K562 (cell line): Measurements from ENCODE around the gene CCDC15. TPM values are rescaled to one million over a fixed set of nuclear protein-coding genes. Genes with fewer than 3 reads are reported as not detected.
A peak's percentile ranks its signal among the peaks of the same experiment; 100 is the strongest.

Experiments
- ARID1B ChIP-seq: fragments of 450-650 bp; IDR thresholded peaks from 2 replicates; pipeline ENCODE4 v1.6.1; 2016; ENCODE audit warnings: antibody characterized with exemption, mild to moderate bottlenecking, inconsistent platforms
- ETV6 ChIP-seq, 3 experiments: fragments of 150-350 bp in 1 of 3; sonication (generic) in 1 of 3; formaldehyde crosslinking in 1 of 3; IDR thresholded peaks; 2 replicates each; pipeline versions ENCODE4 v1.6.1 to v1.8.0; 2014 to 2022; ENCODE audit warnings: borderline replicate concordance in 2 of 3, low read depth in 2 of 3, antibody characterized with exemption in 1 of 3, low read length in 1 of 3, mild to moderate bottlenecking in 1 of 3, missing genetic modification reagents in 1 of 3
- FIP1L1 ChIP-seq: fragments of 200-400 bp; formaldehyde crosslinking; IDR thresholded peaks from 2 replicates; pipeline ENCODE4 v1.6.1; 2018; ENCODE audit warnings: mild to moderate bottlenecking, low read depth, low read length; ENCODE audit not compliant: poor library complexity, severe bottlenecking
- NFRKB ChIP-seq: fragments of 450-650 bp; IDR thresholded peaks from 2 replicates; pipeline ENCODE4 v1.6.1; 2016; ENCODE audit warnings: low read depth
- RBM15 ChIP-seq: fragments of 200-400 bp; formaldehyde crosslinking; IDR thresholded peaks from 2 replicates; pipeline ENCODE4 v1.6.1; 2018; ENCODE audit warnings: mild to moderate bottlenecking, low read length, moderate library complexity; ENCODE audit not compliant: insufficient read depth
- SMAD2 ChIP-seq: fragments of 150-350 bp; IDR thresholded peaks from 2 replicates; pipeline ENCODE4 v1.6.1; 2014; ENCODE audit warnings: low read depth, mild to moderate bottlenecking, low read length
- SUPT5H ChIP-seq: fragments of 450-650 bp; IDR thresholded peaks from 2 replicates; pipeline ENCODE4 v1.6.1; 2016
- U2AF2 ChIP-seq: fragments of 200-400 bp; formaldehyde crosslinking; optimal IDR thresholded peaks from 2 replicates; pipeline ENCODE3; 2017; ENCODE audit warnings: low read depth, mild to moderate bottlenecking, low read length
- ZNF133 ChIP-seq: fragments of 250-450 bp; sonication (Bioruptor Pico); IDR thresholded peaks from 2 replicates; pipeline ENCODE4 v1.4.0; 2020; ENCODE audit warnings: mild to moderate bottlenecking
- ZNF3 ChIP-seq: fragments of 250-450 bp; sonication (Bioruptor Pico); IDR thresholded peaks from 2 replicates; pipeline ENCODE4 v1.5.0; 2021; ENCODE audit warnings: mild to moderate bottlenecking, moderate library complexity
- ZNF780A ChIP-seq: fragments of 250-450 bp; sonication (Bioruptor Pico); IDR thresholded peaks from 2 replicates; pipeline ENCODE4 v1.5.0; 2021; ENCODE audit warnings: mild to moderate bottlenecking
- polyA plus RNA-seq, 8 experiments: library from polyadenylated mRNA; depleted of rRNA in 4 of 8; stranded (reverse) in 5 of 8; unstranded in 3 of 8; fragments of >200 nt; fragmentation: Nextera tagmentation in 2 of 8; fragmentation: Illumina TruSeq in 1 of 8; extraction: Ambion mirVana in 2 of 8; extraction: Trizol in 1 of 8; gene quantifications; 2 replicates each; pipeline versions ENCODE4 v1.2.1 to v1.2.3, GENCODE V29; 2011 to 2014; ENCODE audit warnings: inconsistent platforms in 1 of 8, missing spikeins in 1 of 8
- total RNA-seq, 7 experiments: library from RNA; depleted of rRNA in 6 of 7; stranded (reverse); fragments of >200 nt in 6 of 7; fragmentation: Illumina TruSeq in 2 of 7; extraction: Trizol in 2 of 7; gene quantifications; 2 replicates each; pipeline versions ENCODE4 v1.2.1 to v1.2.3, GENCODE V29; 2011 to 2021; ENCODE audit warnings: low replicate concordance in 1 of 7
- TF ChIP-seq, protein P1 (sequence below): fragments of 450-650 bp; IDR thresholded peaks from 2 replicates; pipeline ENCODE4 v1.6.1; 2014; ENCODE audit warnings: low read depth, mild to moderate bottlenecking, moderate library complexity, borderline replicate concordance
- TF ChIP-seq, protein P2 (sequence below), 2 experiments: fragments of 200-800 bp in 1 of 2; sonication (Bioruptor generic) in 1 of 2; sonication (generic) in 1 of 2; formaldehyde crosslinking in 1 of 2; IDR thresholded peaks in 1 of 2; conservative IDR thresholded peaks in 1 of 2; 2 replicates each; pipeline versions ENCODE4 v1.5.0 to v1.6.1; 2016 to 2020; ENCODE audit warnings: missing compliant biosample characterization in 1 of 2, missing genetic modification characterization in 1 of 2, missing genetic modification reagents in 1 of 2
- TF ChIP-seq, protein P3 (sequence below): fragments of 450-650 bp; formaldehyde crosslinking; IDR thresholded peaks from 2 replicates; pipeline ENCODE4 v1.4.0; 2020; ENCODE audit warnings: mild to moderate bottlenecking, mixed read lengths
- TF ChIP-seq, protein P4 (sequence below): sonication (generic); formaldehyde crosslinking; IDR thresholded peaks from 2 replicates; pipeline ENCODE4 v1.8.0; 2023; ENCODE audit warnings: mild to moderate bottlenecking, missing genetic modification reagents
- TF ChIP-seq, protein P5 (sequence below): fragments of 250-450 bp; sonication (Bioruptor Pico); IDR thresholded peaks from 2 replicates; pipeline ENCODE4 v1.4.0; 2020; ENCODE audit warnings: mild to moderate bottlenecking, moderate library complexity, borderline replicate concordance

The CCDC15 gene
- total and polyA plus RNA-seq, 9 of the 15 experiments (the other 6 are each of a cell fraction or from before 2014, with no cell fraction given), result 1.9 to 9.2 (median 3.9) TPM

DNA sequence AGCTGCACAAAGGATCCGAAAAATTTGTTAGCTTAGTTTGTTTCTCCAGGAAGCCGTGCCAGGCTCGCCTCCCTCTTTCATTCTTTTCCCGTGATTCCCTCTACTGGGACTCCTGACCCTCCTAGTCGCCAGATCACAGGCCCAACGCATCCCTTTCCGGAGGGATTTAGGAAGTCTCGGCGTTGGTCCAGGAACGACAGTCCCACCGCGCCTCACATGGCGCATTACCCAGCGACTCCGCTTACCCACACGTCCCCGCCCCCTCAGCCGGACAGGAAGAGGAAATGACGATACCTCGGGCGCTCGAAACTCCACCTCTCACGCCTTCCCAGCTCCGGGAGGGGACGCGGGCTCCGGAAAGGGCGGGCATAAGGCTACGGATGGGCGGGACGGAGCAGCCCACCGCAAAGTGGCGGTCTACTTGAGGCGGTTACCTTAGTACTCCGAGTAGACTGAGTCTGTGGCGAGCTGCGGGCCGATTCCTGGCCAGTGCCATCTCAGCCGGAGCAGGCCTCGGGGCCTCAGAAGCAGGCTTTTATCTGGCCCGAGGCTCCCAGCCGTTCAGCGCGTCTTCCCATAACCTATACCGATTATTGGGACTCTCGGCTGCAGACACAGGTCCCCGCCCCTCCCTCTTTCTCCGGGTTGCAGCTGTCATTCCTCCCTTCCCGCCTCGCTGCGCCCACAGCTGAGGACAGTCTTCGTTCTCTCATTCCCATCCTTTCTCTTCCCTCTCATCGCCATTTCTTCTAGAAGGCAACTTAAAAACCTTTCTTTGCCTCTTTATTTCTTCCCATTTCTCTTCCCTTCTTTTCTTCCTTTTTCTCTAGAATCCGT, at the start of gene CCDC15 (continued):
- TF ChIP-seq, protein P1, sequence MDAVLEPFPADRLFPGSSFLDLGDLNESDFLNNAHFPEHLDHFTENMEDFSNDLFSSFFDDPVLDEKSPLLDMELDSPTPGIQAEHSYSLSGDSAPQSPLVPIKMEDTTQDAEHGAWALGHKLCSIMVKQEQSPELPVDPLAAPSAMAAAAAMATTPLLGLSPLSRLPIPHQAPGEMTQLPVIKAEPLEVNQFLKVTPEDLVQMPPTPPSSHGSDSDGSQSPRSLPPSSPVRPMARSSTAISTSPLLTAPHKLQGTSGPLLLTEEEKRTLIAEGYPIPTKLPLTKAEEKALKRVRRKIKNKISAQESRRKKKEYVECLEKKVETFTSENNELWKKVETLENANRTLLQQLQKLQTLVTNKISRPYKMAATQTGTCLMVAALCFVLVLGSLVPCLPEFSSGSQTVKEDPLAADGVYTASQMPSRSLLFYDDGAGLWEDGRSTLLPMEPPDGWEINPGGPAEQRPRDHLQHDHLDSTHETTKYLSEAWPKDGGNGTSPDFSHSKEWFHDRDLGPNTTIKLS, result no peak
- no peak for TF ChIP-seq ZNF3
- TF ChIP-seq RBM15, result no peak
- TF ChIP-seq, protein P2, sequence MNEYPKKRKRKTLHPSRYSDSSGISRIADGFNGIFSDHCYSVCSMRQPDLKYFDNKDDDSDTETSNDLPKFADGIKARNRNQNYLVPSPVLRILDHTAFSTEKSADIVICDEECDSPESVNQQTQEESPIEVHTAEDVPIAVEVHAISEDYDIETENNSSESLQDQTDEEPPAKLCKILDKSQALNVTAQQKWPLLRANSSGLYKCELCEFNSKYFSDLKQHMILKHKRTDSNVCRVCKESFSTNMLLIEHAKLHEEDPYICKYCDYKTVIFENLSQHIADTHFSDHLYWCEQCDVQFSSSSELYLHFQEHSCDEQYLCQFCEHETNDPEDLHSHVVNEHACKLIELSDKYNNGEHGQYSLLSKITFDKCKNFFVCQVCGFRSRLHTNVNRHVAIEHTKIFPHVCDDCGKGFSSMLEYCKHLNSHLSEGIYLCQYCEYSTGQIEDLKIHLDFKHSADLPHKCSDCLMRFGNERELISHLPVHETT (CRISPR knock-in tag; conservative IDR thresholded peaks at IDR 0.05 in 1 of 2, IDR thresholded peaks at IDR 0.05 in 1 of 2), result no peak
- no peak for TF ChIP-seq ZNF133
- TF ChIP-seq, protein P3, sequence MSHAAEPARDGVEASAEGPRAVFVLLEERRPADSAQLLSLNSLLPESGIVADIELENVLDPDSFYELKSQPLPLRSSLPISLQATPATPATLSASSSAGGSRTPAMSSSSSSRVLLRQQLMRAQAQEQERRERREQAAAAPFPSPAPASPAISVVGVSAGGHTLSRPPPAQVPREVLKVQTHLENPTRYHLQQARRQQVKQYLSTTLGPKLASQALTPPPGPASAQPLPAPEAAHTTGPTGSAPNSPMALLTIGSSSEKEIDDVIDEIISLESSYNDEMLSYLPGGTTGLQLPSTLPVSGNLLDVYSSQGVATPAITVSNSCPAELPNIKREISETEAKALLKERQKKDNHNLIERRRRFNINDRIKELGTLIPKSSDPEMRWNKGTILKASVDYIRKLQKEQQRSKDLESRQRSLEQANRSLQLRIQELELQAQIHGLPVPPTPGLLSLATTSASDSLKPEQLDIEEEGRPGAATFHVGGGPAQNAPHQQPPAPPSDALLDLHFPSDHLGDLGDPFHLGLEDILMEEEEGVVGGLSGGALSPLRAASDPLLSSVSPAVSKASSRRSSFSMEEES (CRISPR knock-in tag), result no peak
- TF ChIP-seq, protein P4, sequence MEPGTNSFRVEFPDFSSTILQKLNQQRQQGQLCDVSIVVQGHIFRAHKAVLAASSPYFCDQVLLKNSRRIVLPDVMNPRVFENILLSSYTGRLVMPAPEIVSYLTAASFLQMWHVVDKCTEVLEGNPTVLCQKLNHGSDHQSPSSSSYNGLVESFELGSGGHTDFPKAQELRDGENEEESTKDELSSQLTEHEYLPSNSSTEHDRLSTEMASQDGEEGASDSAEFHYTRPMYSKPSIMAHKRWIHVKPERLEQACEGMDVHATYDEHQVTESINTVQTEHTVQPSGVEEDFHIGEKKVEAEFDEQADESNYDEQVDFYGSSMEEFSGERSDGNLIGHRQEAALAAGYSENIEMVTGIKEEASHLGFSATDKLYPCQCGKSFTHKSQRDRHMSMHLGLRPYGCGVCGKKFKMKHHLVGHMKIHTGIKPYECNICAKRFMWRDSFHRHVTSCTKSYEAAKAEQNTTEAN (CRISPR knock-in tag), result no peak
- TF ChIP-seq FIP1L1, result no peak
- TF ChIP-seq, protein P5, sequence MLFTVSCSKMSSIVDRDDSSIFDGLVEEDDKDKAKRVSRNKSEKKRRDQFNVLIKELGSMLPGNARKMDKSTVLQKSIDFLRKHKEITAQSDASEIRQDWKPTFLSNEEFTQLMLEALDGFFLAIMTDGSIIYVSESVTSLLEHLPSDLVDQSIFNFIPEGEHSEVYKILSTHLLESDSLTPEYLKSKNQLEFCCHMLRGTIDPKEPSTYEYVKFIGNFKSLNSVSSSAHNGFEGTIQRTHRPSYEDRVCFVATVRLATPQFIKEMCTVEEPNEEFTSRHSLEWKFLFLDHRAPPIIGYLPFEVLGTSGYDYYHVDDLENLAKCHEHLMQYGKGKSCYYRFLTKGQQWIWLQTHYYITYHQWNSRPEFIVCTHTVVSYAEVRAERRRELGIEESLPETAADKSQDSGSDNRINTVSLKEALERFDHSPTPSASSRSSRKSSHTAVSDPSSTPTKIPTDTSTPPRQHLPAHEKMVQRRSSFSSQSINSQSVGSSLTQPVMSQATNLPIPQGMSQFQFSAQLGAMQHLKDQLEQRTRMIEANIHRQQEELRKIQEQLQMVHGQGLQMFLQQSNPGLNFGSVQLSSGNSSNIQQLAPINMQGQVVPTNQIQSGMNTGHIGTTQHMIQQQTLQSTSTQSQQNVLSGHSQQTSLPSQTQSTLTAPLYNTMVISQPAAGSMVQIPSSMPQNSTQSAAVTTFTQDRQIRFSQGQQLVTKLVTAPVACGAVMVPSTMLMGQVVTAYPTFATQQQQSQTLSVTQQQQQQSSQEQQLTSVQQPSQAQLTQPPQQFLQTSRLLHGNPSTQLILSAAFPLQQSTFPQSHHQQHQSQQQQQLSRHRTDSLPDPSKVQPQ (CRISPR knock-in tag), result no peak
- TF ChIP-seq SUPT5H, result peak; percentile 95
- no peak for TF ChIP-seq U2AF2
- TF ChIP-seq ETV6 (IDR thresholded peaks at IDR 0.05; ENCODE audit: borderline replicate concordance in 1 of 2, low read depth in 2 of 2, low read length in 1 of 2), result no peak
- TF ChIP-seq ETV6 (CRISPR knock-in tag; IDR thresholded peaks at IDR 0.05; ENCODE audit: borderline replicate concordance), result no peak
- peak; percentile 64; the same call in 1 of the 2 replicates for TF ChIP-seq NFRKB
- TF ChIP-seq SMAD2, result no peak
- no peak for TF ChIP-seq ARID1B
- no peak for TF ChIP-seq ZNF780A (CRISPR knock-in tag)
